Thyroid gland (tissue), 4 donors: Measurements from ENCODE around the gene ADAMTSL2. TPM values are rescaled to one million over a fixed set of nuclear protein-coding genes. Genes with fewer than 3 reads are reported as not detected.

Experiments used
- DNase-seq, 2 donors: peaks; one replicate each; pipeline ENCODE4 v3.0.0-alpha.2; 2019
- H3K27ac ChIP-seq, 3 donors: fragments of 200-600 bp; sonication (generic); 1 replicate in 2 of 3; 2 replicates in 1 of 3; pipeline ENCODE4 v1.5.1; 2016 to 2019; ENCODE audit warnings: mild to moderate bottlenecking in 1 of 3, moderate library complexity in 1 of 3
- H3K27me3 ChIP-seq: fragments of 200-600 bp; sonication (generic); one replicate; pipeline ENCODE4 v1.5.1; 2019
- H3K36me3 ChIP-seq, 2 donors: fragments of 200-600 bp; sonication (generic); one replicate each; pipeline ENCODE4 v1.5.1; 2016 to 2019
- H3K4me1 ChIP-seq, 2 donors: fragments of 200-600 bp; sonication (generic); one replicate each; pipeline ENCODE4 v1.5.1; 2017 to 2019
- H3K4me3 ChIP-seq, 3 donors: fragments of 200-600 bp; sonication (generic); replicated peaks in 1 of 3; 1 replicate in 2 of 3; 2 replicates in 1 of 3; pipeline ENCODE4 v1.5.1; 2016; ENCODE audit warnings: mild to moderate bottlenecking in 1 of 3
- H3K9me3 ChIP-seq: fragments of 200-600 bp; sonication (generic); one replicate; pipeline ENCODE4 v1.5.1; 2017
- CTCF ChIP-seq, 6 experiments: fragments of 200-600 bp in 3 of 6; fragments of 450-650 bp in 3 of 6; sonication (generic) in 3 of 6; IDR thresholded peaks; one replicate each; pipeline ENCODE4 v1.5.1; 2016 to 2019; ENCODE audit warnings: antibody characterized with exemption in 6 of 6, mild to moderate bottlenecking in 2 of 6, inconsistent platforms in 1 of 6, moderate library complexity in 1 of 6
- POLR2A ChIP-seq, 2 donors: fragments of 450-650 bp; IDR thresholded peaks; one replicate each; pipeline ENCODE4 v1.6.1; 2017; ENCODE audit warnings: antibody characterized with exemption in 2 of 2, mild to moderate bottlenecking in 2 of 2, moderate library complexity in 1 of 2
- WGBS, 2 donors: methylation state at CpG; one replicate each; pipeline ENCODE4 v1.1.5; 2017; 5-methylcytosine and 5-hydroxymethylcytosine counted together
- intact Hi-C: fragments of 100-400 bp; cut with DNase I; formaldehyde crosslinking; loops from one replicate; pipeline ENCODE4 v1.15.1; 2023
- total RNA-seq, 4 donors: library from RNA; depleted of rRNA; stranded (reverse); fragments of >200 nt; gene quantifications; one replicate each; pipeline ENCODE4 v1.2.3, GENCODE V29; 2016

The ADAMTSL2 gene
- total RNA-seq, 4 donors from 2014 or later, result 2.4 to 9.3 (median 8.7) TPM

- Histone ChIP-seq H3K4me3 (no peak overlapping the region), H3K27ac (peak overlapping the region; percentile 19 to 79 (median 71)), H3K4me1 (peaks cover 13 to 24% of the 10 kb centered on the region in 2 donors), H3K27me3 (no peaks in the 10 kb centered on the region), H3K9me3 (no peaks in the 10 kb centered on the region), H3K36me3 (no peaks in the 10 kb centered on the region)
- intact Hi-C loops, result no loop called here
- TF ChIP-seq POLR2A (IDR thresholded peaks at IDR 0.05) (no peak), CTCF (IDR thresholded peaks at IDR 0.05) (no peak)
- DNase-seq, result peak; percentile 61 to 82
- 57 to 62% methylated on average over 11 to 25 of the region's 33 CpGs for WGBS, 2 donors
Measured at GRCh38 chr9:133492061-133493021, 42.2 kb upstream of the ADAMTSL2 start.

- H3K27me3 ChIP-seq, result no peaks in the 10 kb centered on the region
- H3K4me3 ChIP-seq, result no peak overlapping the region
- TF ChIP-seq CTCF (IDR thresholded peaks at IDR 0.05) (no peak), POLR2A (IDR thresholded peaks at IDR 0.05) (no peak)
- DNase-seq, result no peak
- H3K4me1 ChIP-seq, result peaks cover 13 to 21% of the 10 kb centered on the region in 2 donors
- no peak overlapping the region for H3K27ac ChIP-seq
- H3K9me3 ChIP-seq, result no peaks in the 10 kb centered on the region
- 82% methylated on average over 2 to 8 of the region's 11 CpGs for WGBS, 2 donors
- intact Hi-C loops, result no loop called here
- H3K36me3 ChIP-seq, result no peaks in the 10 kb centered on the region
Measured at GRCh38 chr9:133493428-133493827, 41.1 kb upstream of the ADAMTSL2 start.

GRCh38 chr9:133493845-133494540 lies 40.5 kb upstream of the ADAMTSL2 start:
- 91 to 93% methylated on average over 22 of the region's 23 CpGs for WGBS, 2 donors
- intact Hi-C loops, result no loop called here
- no peaks in the 10 kb centered on the region for H3K9me3 ChIP-seq
- no peak overlapping the region for H3K4me3 ChIP-seq
- H3K4me1 ChIP-seq, result peaks cover 13 to 21% of the 10 kb centered on the region in 2 donors
- no peak for DNase-seq
- no peak for TF ChIP-seq POLR2A (IDR thresholded peaks at IDR 0.05)
- no peak for TF ChIP-seq CTCF (IDR thresholded peaks at IDR 0.05)
- no peaks in the 10 kb centered on the region for H3K27me3 ChIP-seq
- no peaks in the 10 kb centered on the region for H3K36me3 ChIP-seq
- H3K27ac ChIP-seq, result no peak overlapping the region

- Histone ChIP-seq H3K9me3 (no peaks in the 10 kb centered on the region), H3K27me3 (no peaks in the 10 kb centered on the region), H3K36me3 (no peaks in the 10 kb centered on the region), H3K27ac (no peak overlapping the region), H3K4me1 (peaks cover 13 to 21% of the 10 kb centered on the region in 2 donors), H3K4me3 (no peak overlapping the region)
- TF ChIP-seq POLR2A (IDR thresholded peaks at IDR 0.05) (no peak), CTCF (IDR thresholded peaks at IDR 0.05) (no peak)
- intact Hi-C loops, result no loop called here
- DNase-seq, result no peak
- 76 to 79% methylated on average over 20 to 22 of the region's 24 CpGs for WGBS, 2 donors
Measured at GRCh38 chr9:133494636-133495326, 39.7 kb upstream of the ADAMTSL2 start.
